GM23248 (cell line): Measurements from ENCODE around the gene NACA2.

Source experiments
- EZH2 ChIP-seq: fragments of 200-600 bp; sonication (generic); IDR thresholded peaks from 2 replicates; pipeline ENCODE4 v1.6.1; 2018; ENCODE audit warnings: antibody characterized with exemption, mild to moderate bottlenecking; ENCODE audit not compliant: insufficient read depth, poor library complexity, severe bottlenecking
- EZH2phosphoT487 ChIP-seq: fragments of 200-600 bp; sonication (generic); IDR thresholded peaks from 2 replicates; pipeline ENCODE4 v1.6.1; 2018; ENCODE audit warnings: antibody characterized with exemption, moderate library complexity, mild to moderate bottlenecking, low read depth; ENCODE audit not compliant: insufficient read depth

- TF ChIP-seq EZH2phosphoT487 (no peak), EZH2 (no peak)
These were observed 9.2 kb downstream of the NACA2 start for GRCh38 chr17:61581611-61582349.
